Kidney (tissue), 14 donors: ENCODE results near the gene ZNF200. TPM values are rescaled to one million over a fixed set of nuclear protein-coding genes. Genes with fewer than 3 reads are reported as not detected.
A peak's percentile ranks its signal among the peaks of the same experiment; 100 is the strongest.

Source experiments
- DNase-seq, 5 donors: peaks; one replicate each; pipeline ENCODE4 v3.0.0-alpha.2; 2013 to 2020
- FAIRE-seq: peaks from 2 replicates; lab custom pipeline; 2012; peaks lifted over from hg19 to GRCh38; lab: Jason Lieb, UNC
- H3K27ac ChIP-seq, 2 donors: one replicate each; pipeline ENCODE4 v1.7.0; 2013; ENCODE audit warnings: low read depth in 2 of 2, low read length in 2 of 2, inconsistent platforms in 1 of 2
- H3K27me3 ChIP-seq: one replicate; pipeline ENCODE4 v1.7.1; 2013; ENCODE audit warnings: low read length, inconsistent platforms; ENCODE audit not compliant: control insufficient read depth, insufficient read depth
- H3K36me3 ChIP-seq, 3 donors: one replicate each; pipeline versions ENCODE4 v1.7.0 to v1.7.1; 2013; ENCODE audit warnings: low read length in 3 of 3, control low read depth in 1 of 3, inconsistent platforms in 1 of 3; ENCODE audit not compliant: insufficient read depth in 3 of 3, control insufficient read depth in 2 of 3
- H3K4me1 ChIP-seq, 3 donors: one replicate each; pipeline versions ENCODE4 v1.7.0 to v1.7.1; 2013; ENCODE audit warnings: low read length in 3 of 3, inconsistent platforms in 1 of 3, low read depth in 1 of 3; ENCODE audit not compliant: control insufficient read depth in 2 of 3, insufficient read depth in 2 of 3
- H3K4me3 ChIP-seq, 3 donors: one replicate each; pipeline versions ENCODE4 v1.7.0 to v1.8.1; 2013; ENCODE audit warnings: low read length in 3 of 3, control low read depth in 1 of 3, inconsistent platforms in 1 of 3
- H3K9ac ChIP-seq, 3 donors: one replicate each; pipeline versions ENCODE4 v1.7.0 to v1.7.1; 2013; ENCODE audit warnings: low read length in 3 of 3, control low read depth in 1 of 3, inconsistent platforms in 1 of 3
- H3K9me3 ChIP-seq, 3 donors: one replicate each; pipeline versions ENCODE4 v1.7.0 to v1.7.1; 2013; ENCODE audit warnings: low read length in 3 of 3, control low read depth in 1 of 3, inconsistent platforms in 1 of 3; ENCODE audit not compliant: control insufficient read depth in 2 of 3, insufficient read depth in 1 of 3
- intact Hi-C: fragments of 100-400 bp; cut with DNase I; formaldehyde crosslinking; loops from one replicate; pipeline ENCODE4 v1.11.1; 2022
- polyA plus RNA-seq: library from polyadenylated mRNA; stranded (reverse); fragments of 350-450 nt; fragmentation: Illumina TruSeq; extraction: RNeasy Lipid Tissue Mini Kit (QIAGEN cat#74804); gene quantifications from one replicate; pipeline ENCODE4 v1.2.3, GENCODE V29; 2014; ENCODE audit warnings: low read depth, low replicate concordance; ENCODE audit not compliant: insufficient read depth
- total RNA-seq: library from RNA; stranded (reverse); fragmentation: NEBNext Ultra II Directional; extraction: Animal tissue kit (Norgen Biotek cat#: 25700); gene quantifications from one replicate; pipeline ENCODE4 v1.2.1, GENCODE V29; 2021
- TF ChIP-seq, protein P1 (sequence below): IDR thresholded peaks from 3 replicates; pipeline ENCODE4 v1.5.1; 2012; ENCODE audit warnings: mild to moderate bottlenecking, moderate library complexity, borderline replicate concordance; ENCODE audit not compliant: insufficient read depth; ENCODE audit errors: extremely low read depth
- donor health status: control.
- donor health status: control.
- donor health status: control.
- donor health status: control.
- donor health status: control.
- donor health status: DM: yes; HTN: yes; CAD: no.
- donor health status: Normal renal cell carcinoma (clear cell type).

Gene ZNF200
- total and polyA plus RNA-seq, 2 donors from 2014 or later: 3.3 to 9.6 TPM

DNA sequence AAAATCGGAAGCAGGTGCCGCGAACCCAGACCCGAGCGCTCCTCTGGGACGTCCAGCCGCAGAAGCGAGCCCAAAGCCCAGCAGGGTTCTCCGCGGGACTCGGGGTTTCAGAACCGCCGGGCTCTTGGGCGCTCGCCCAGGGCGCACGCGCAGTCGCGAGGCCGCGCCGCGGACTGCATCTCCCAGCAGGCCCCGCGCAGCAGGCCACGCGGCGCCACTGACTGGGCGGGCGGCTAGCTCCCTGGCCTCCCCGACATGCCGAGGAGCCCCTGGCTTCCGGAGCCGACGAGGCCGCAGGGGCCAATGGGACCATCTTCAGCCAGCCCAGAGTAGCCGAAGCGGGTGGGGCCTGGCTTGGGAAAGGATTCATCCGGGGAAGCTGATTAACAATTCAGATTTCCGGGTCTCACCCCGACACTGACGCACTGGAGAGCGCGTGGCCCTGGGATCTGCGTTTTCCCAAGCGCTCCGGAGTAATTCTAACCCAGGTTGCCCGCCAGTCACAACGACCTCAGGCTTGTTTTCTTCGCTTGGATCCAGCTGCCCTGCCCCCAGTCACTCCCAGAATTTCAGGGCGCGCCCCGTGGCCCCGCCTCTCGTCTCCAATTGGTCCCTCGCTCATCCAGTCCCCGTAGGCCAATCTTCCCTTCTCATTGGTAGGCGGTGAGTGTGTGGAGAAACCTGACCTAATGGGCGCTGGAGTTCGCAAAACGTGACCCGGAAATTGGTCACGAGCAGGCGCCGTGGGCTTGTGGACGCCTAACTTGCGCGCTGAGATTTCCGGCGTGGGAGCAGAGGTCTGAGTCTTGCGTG, 48.0 kb upstream of the ZNF200 start, which contains the start of gene ZNF263:
Gene ZNF263, plus strand, starts transcription at position 762 of the 813 bp plus-strand sequence. CDS start 328 bp downstream, outside the sequence.
- TF ChIP-seq, protein P1, sequence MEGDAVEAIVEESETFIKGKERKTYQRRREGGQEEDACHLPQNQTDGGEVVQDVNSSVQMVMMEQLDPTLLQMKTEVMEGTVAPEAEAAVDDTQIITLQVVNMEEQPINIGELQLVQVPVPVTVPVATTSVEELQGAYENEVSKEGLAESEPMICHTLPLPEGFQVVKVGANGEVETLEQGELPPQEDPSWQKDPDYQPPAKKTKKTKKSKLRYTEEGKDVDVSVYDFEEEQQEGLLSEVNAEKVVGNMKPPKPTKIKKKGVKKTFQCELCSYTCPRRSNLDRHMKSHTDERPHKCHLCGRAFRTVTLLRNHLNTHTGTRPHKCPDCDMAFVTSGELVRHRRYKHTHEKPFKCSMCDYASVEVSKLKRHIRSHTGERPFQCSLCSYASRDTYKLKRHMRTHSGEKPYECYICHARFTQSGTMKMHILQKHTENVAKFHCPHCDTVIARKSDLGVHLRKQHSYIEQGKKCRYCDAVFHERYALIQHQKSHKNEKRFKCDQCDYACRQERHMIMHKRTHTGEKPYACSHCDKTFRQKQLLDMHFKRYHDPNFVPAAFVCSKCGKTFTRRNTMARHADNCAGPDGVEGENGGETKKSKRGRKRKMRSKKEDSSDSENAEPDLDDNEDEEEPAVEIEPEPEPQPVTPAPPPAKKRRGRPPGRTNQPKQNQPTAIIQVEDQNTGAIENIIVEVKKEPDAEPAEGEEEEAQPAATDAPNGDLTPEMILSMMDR: no peak
- Histone ChIP-seq H3K9ac (peak within 1 kb of the TSS; percentile 87 to 94 (median 90)), H3K27ac (peak within 1 kb of the TSS; percentile 99 to 100), H3K36me3 (peaks cover 0 to 10% (median 7%) of the 10 kb centered on the region in 3 donors), H3K27me3 (no peaks in the 10 kb centered on the region), H3K4me1 (peaks cover 0 to 16% (median 12%) of the 10 kb centered on the region in 3 donors), H3K4me3 (peak within 1 kb of the TSS; percentile 85 to 94 (median 93)), H3K9me3 (peaks cover 0 to 11% (median 2%) of the 10 kb centered on the region in 3 donors)
- DNase-seq (peak; percentile 98 to 99 (median 98)), FAIRE-seq (peak; percentile 65)
- intact Hi-C loops: no loop called here

DNA sequence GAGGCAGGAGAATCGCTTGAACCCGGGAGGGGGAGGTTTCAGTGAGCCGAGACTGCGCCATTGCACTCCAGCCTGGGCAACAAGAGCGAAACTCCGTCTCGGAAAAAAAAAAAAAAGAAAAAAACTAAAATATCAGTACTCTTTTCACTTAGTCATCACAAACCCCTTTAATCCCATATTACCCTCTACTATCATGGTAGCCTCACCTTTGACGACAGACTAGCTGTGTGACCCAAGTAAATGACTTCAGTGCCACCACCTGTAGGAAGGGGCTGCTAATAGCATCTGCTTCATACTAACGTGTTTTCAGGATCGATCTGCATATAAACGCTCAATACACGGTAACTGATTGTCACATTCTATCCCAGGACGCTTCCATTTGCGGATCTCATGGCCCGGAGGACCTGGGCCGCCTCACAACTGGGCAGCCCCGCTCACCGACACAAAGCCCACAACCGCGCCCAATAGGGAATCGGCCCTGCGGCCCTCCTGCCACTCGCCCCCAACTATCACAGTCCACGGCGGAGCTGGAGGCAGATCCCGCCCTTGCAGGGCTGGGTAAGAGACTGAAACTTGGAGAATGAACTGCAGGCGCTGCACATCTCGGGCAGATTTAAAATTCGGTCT, 47.3 kb upstream of the ZNF200 start:
- peak overlapping the region; percentile 84 to 87 (median 85) for H3K9ac ChIP-seq
- H3K27me3 ChIP-seq: no peaks in the 10 kb centered on the region
- no peak for FAIRE-seq
- H3K4me1 ChIP-seq: peaks cover 0 to 16% (median 12%) of the 10 kb centered on the region in 3 donors
- peak overlapping the region; percentile 99 to 100 for H3K27ac ChIP-seq
- H3K4me3 ChIP-seq: peak overlapping the region; percentile 85 to 94 (median 93)
- H3K9me3 ChIP-seq: peaks cover 0 to 11% (median 2%) of the 10 kb centered on the region in 3 donors
- TF ChIP-seq, protein P1: no peak
- H3K36me3 ChIP-seq: peaks cover 0 to 10% (median 7%) of the 10 kb centered on the region in 3 donors
- intact Hi-C loops: no loop called here
- DNase-seq: peak in 3 of 5 donors; percentile 87 to 91 (median 90)

DNA sequence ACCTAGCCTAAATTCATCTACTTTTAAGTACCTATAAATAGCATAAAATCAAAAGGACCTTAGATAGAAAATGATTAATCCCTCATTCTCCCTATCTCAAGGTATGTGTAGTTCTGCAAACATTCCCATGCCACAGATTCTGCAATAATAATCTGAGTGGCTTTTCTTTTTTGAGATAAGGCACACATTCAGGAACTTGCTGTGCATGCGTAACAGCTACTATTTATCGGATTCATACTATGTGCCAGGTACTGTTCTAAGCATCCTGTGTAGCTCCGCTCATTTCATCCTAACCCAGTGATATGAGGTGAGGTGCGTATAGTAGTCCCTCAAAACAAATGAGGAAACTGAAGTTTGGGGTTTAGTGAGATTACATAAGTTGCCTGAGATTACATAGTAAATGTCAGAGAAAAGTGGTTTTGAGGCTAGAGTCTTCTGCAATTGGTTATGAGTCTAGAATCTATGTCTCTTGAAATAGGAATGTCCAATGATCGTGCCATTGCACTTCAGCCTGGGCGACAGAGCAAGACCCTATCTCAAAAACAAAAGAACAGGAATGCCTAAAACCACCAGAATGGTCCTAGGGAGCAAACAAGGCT, 46.4 kb upstream of the ZNF200 start:
- Histone ChIP-seq H3K27ac (no peak overlapping the region), H3K4me3 (no peak overlapping the region), H3K36me3 (peaks cover 0 to 7% (median 6%) of the 10 kb centered on the region in 3 donors), H3K9me3 (peaks cover 0 to 11% (median 0%) of the 10 kb centered on the region in 3 donors), H3K9ac (no peak overlapping the region), H3K27me3 (no peaks in the 10 kb centered on the region), H3K4me1 (peaks cover 0 to 16% (median 12%) of the 10 kb centered on the region in 3 donors)
- DNase-seq (no peak), FAIRE-seq (no peak)
- intact Hi-C loops: no loop called here
- TF ChIP-seq, protein P1: no peak
